Ishikawa (cell line): ENCODE data around the gene CD247.

Experiments
- CREB1 ChIP-seq: IDR thresholded peaks from 2 replicates; pipeline ENCODE4 v1.6.1; 2012; ENCODE audit warnings: low read depth
- EP300 ChIP-seq: IDR thresholded peaks from 2 replicates; pipeline ENCODE4 v1.6.1; 2012; ENCODE audit warnings: borderline replicate concordance
- FOXM1 ChIP-seq: IDR thresholded peaks from 2 replicates; pipeline ENCODE4 v1.6.1; 2012; ENCODE audit warnings: low read depth, borderline replicate concordance
- RAD21 ChIP-seq: IDR thresholded peaks from 2 replicates; pipeline ENCODE4 v1.6.1; 2012; ENCODE audit warnings: low read depth
- TAF1 ChIP-seq: IDR thresholded peaks from 2 replicates; pipeline ENCODE4 v1.6.1; 2012; ENCODE audit warnings: low read depth, mild to moderate bottlenecking
- YY1 ChIP-seq: IDR thresholded peaks from 2 replicates; pipeline ENCODE4 v1.6.1; 2012; ENCODE audit warnings: low read depth
- ZBTB7A ChIP-seq: IDR thresholded peaks from 2 replicates; pipeline ENCODE4 v1.6.1; 2012; ENCODE audit warnings: low read depth
- TF ChIP-seq, protein P1 (sequence below): IDR thresholded peaks from 2 replicates; pipeline ENCODE4 v1.6.1; 2012; ENCODE audit warnings: low read depth, mild to moderate bottlenecking
- TF ChIP-seq, protein P2 (sequence below): IDR thresholded peaks from 2 replicates; pipeline ENCODE4 v1.6.1; 2012

DNA sequence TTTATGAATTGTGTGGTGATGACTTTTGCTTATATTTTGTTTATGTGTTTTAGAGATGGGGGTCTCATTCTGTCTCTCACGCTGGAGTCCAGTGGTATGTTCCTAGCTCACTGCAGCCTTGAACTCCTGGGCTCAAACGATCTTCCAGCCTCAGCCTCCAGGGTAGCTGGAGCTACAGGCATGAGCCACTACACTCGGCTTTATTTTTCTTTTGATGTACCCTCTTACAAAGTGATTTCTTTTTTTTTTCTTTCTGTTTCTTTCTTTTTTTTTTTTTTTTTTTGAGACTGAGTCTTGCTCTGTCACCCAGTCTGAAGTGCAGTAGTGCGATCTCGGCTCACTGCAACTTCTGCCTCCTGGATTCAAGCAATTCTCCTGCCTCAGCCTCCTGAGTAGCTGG lies 46.8 kb downstream of the CD247 start:
- no peak for TF ChIP-seq RAD21
- TF ChIP-seq, protein P1, sequence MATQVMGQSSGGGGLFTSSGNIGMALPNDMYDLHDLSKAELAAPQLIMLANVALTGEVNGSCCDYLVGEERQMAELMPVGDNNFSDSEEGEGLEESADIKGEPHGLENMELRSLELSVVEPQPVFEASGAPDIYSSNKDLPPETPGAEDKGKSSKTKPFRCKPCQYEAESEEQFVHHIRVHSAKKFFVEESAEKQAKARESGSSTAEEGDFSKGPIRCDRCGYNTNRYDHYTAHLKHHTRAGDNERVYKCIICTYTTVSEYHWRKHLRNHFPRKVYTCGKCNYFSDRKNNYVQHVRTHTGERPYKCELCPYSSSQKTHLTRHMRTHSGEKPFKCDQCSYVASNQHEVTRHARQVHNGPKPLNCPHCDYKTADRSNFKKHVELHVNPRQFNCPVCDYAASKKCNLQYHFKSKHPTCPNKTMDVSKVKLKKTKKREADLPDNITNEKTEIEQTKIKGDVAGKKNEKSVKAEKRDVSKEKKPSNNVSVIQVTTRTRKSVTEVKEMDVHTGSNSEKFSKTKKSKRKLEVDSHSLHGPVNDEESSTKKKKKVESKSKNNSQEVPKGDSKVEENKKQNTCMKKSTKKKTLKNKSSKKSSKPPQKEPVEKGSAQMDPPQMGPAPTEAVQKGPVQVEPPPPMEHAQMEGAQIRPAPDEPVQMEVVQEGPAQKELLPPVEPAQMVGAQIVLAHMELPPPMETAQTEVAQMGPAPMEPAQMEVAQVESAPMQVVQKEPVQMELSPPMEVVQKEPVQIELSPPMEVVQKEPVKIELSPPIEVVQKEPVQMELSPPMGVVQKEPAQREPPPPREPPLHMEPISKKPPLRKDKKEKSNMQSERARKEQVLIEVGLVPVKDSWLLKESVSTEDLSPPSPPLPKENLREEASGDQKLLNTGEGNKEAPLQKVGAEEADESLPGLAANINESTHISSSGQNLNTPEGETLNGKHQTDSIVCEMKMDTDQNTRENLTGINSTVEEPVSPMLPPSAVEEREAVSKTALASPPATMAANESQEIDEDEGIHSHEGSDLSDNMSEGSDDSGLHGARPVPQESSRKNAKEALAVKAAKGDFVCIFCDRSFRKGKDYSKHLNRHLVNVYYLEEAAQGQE = no peak
- no peak for TF ChIP-seq YY1
- TF ChIP-seq ZBTB7A = no peak
- TF ChIP-seq, protein P2, sequence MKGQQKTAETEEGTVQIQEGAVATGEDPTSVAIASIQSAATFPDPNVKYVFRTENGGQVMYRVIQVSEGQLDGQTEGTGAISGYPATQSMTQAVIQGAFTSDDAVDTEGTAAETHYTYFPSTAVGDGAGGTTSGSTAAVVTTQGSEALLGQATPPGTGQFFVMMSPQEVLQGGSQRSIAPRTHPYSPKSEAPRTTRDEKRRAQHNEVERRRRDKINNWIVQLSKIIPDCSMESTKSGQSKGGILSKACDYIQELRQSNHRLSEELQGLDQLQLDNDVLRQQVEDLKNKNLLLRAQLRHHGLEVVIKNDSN = no peak
- TF ChIP-seq EP300 = no peak
- TF ChIP-seq CREB1 = no peak
- no peak for TF ChIP-seq FOXM1
- TF ChIP-seq TAF1 = no peak
